ENCODE data around the gene SLC6A13.

The SLC6A13 gene

DNA sequence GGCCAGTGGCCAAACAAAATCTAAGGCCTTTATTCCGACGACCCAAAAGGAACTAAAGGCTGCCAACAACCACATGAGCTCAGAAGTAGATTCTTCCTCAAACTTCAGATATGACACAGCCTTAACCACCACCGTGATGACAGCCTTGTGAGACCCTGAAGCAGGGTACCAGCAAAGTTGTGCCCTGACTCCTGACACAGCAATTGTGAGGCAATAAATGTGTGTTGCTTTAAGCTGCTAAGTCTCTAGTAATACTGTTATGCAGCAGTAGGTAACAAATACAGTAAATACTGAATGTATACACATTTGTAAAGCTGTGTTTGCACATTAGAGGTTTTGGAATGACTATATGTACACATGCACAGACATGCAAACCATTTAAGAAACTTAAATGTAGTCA lies 10.7 kb upstream of the SLC6A13 start:
- no peak for DNase-seq (ENCODE audit: insufficient read length, low spot score)
- FAIRE-seq = no peak
- TF ChIP-seq, protein P1, sequence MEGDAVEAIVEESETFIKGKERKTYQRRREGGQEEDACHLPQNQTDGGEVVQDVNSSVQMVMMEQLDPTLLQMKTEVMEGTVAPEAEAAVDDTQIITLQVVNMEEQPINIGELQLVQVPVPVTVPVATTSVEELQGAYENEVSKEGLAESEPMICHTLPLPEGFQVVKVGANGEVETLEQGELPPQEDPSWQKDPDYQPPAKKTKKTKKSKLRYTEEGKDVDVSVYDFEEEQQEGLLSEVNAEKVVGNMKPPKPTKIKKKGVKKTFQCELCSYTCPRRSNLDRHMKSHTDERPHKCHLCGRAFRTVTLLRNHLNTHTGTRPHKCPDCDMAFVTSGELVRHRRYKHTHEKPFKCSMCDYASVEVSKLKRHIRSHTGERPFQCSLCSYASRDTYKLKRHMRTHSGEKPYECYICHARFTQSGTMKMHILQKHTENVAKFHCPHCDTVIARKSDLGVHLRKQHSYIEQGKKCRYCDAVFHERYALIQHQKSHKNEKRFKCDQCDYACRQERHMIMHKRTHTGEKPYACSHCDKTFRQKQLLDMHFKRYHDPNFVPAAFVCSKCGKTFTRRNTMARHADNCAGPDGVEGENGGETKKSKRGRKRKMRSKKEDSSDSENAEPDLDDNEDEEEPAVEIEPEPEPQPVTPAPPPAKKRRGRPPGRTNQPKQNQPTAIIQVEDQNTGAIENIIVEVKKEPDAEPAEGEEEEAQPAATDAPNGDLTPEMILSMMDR (IDR thresholded peaks at IDR 0.05; ENCODE audit: insufficient read depth, missing control alignments) = no peak

GRCh38 chr12:272942-273341 lies 10.3 kb upstream of the SLC6A13 start:
- TF ChIP-seq, protein P1 (IDR thresholded peaks at IDR 0.05; ENCODE audit: insufficient read depth, missing control alignments) = no peak
- no peak for FAIRE-seq
- no peak for DNase-seq (ENCODE audit: insufficient read length, low spot score)

- FAIRE-seq (no peak), DNase-seq (ENCODE audit: insufficient read length, low spot score) (no peak)
- TF ChIP-seq, protein P1 (IDR thresholded peaks at IDR 0.05; ENCODE audit: insufficient read depth, missing control alignments) = no peak
Observed at GRCh38 chr12:271161-271560, 8.5 kb upstream of the SLC6A13 start.

DNA sequence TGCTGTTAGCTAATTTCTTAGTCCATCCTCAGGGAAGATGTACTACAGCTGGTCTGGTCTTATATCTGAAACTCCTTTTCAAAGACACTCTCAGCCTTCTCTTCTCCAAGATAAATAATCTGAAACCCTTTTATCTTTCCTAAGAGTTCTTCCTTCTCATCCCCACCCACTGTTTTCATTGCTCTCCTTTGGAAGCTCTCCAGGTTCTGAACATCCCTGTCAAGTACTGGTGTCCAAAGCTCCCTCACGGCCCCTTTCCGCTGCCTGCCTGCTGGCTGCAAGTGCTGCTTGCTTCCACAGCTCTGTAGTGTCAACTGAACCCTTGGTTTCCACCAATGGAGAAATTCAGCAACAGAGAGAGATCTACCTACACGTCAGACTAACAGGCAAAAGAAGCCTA lies 6.6 kb upstream of the SLC6A13 start:
- FAIRE-seq = no peak
- DNase-seq (ENCODE audit: insufficient read length, low spot score) = no peak
- TF ChIP-seq, protein P1 (IDR thresholded peaks at IDR 0.05; ENCODE audit: insufficient read depth, missing control alignments) = no peak

GRCh38 chr12:268483-268840 lies 5.8 kb upstream of the SLC6A13 start:
- TF ChIP-seq, protein P1 (IDR thresholded peaks at IDR 0.05; ENCODE audit: insufficient read depth, missing control alignments) = no peak
- DNase-seq (ENCODE audit: insufficient read length, low spot score) (no peak), FAIRE-seq (no peak)

DNA sequence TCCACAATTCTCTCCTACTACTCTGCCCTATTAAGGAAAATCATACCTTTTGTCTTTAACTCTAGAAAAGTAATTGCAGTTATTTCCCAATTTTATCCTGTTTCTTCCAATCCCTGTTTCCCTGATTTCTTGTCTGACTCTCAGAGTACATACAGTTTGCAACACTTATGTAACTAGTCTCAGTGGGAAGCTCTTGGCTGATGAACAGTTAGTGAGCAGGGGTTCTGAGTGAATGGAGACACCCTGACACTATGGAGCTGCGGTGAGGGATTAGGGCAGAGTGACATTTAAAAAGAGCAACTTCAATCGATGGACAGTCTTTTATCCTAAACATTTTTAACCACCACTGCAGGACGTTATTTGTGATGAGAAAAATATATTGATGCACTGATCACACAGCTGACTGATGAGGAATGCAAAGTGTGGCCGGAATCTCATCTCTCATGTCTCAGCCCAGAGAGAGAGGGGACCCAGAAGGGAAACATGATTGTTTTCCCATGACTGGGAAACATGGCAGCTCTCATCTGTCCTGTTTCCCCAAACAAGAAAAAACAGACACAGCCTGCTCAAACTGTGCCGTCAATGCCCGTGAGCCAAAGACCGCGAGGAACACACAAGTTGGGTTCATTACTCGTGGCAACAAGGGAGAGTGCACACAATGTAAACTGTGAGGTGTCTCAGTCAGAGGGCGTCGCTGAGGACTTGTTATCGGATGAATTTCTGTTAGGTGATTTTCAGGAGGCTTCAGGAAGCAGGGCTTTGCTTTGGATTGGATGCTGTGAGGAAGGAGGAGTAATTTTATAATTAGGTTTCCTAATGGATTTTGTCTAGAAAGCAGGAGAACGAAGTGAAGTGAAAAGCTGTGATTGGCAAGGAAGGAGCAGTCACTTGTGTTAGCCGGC lies 5.2 kb upstream of the SLC6A13 start:
- no peak for DNase-seq (ENCODE audit: insufficient read length, low spot score)
- no peak for FAIRE-seq

DNA sequence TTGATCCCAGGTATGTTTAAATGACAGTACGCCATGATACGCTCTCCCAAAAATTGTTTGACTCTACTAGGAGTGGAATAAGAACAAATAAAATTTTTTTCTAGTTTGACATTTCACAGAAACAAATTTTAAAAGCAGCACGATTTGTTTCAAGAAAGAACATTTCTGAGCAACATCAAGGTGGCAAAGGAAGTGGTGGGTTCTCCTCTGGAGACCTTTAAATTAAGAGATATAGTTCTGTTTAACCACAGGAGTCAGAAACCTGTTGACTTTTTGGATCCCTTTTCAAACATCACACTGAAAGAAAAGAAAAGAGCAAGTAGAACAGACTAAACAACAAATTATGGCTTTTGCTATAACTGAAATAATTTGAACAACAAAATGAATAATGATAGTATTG lies 2.5 kb upstream of the SLC6A13 start:
- FAIRE-seq (no peak), DNase-seq (ENCODE audit: insufficient read length, low spot score) (no peak)
- TF ChIP-seq, protein P1 (IDR thresholded peaks at IDR 0.05; ENCODE audit: insufficient read depth, missing control alignments) = no peak

More for the DNA sequence above, 5.2 kb upstream of the SLC6A13 start:
- TF ChIP-seq, protein P1 (IDR thresholded peaks at IDR 0.05; ENCODE audit: insufficient read depth, missing control alignments) = no peak
